Adrenal gland (tissue), 5 donors: Measurements from ENCODE around the gene RGS3.

Experiments
- CTCF ChIP-seq, 6 experiments: fragments of 450-650 bp in 4 of 6; fragments of 200-600 bp in 2 of 6; sonication (generic) in 1 of 6; IDR thresholded peaks; 1 replicate in 5 of 6; 2 replicates in 1 of 6; pipeline versions ENCODE4 v1.5.1 to v1.8.0; 2016 to 2021; ENCODE audit warnings: antibody characterized with exemption in 6 of 6, mild to moderate bottlenecking in 2 of 6, moderate library complexity in 1 of 6
- POLR2A ChIP-seq, 2 donors: fragments of 450-650 bp; IDR thresholded peaks; one replicate each; pipeline ENCODE4 v1.6.1; 2017; ENCODE audit warnings: antibody characterized with exemption in 2 of 2, mild to moderate bottlenecking in 2 of 2, moderate library complexity in 1 of 2
- donor health status: DM: no; HTN: no; CAD: no.

GRCh38 chr9:113603773-113604172 is 140.2 kb downstream of the RGS3 start:
- no peak for TF ChIP-seq CTCF (IDR thresholded peaks at IDR 0.05)
- TF ChIP-seq POLR2A (IDR thresholded peaks at IDR 0.05): no peak
